MV-4-11 (cell line): Measurements from ENCODE around the gene WDR44.
"Not testable (repeated sequence)": the region's sequence is repeated elsewhere in the genome, so short reads cannot be mapped to it uniquely, and the experiment has no call there.

Experiments
- DNase-seq: peaks from one replicate; lab custom pipeline; 2025; lab: John Stamatoyannopoulos, UW

WDR44 gene

GRCh38 chrX:118356154-118356701 lies 10.3 kb downstream of the WDR44 start:
- no peak for DNase-seq

- DNase-seq = no peak
These were observed 14.7 kb downstream of the WDR44 start for GRCh38 chrX:118360429-118361125.

GRCh38 chrX:118364261-118364660 lies 18.4 kb downstream of the WDR44 start:
- no peak for DNase-seq

GRCh38 chrX:118367338-118367737 lies 21.4 kb downstream of the WDR44 start:
- no peak for DNase-seq

- DNase-seq = no peak
These were observed 22.5 kb downstream of the WDR44 start for GRCh38 chrX:118368398-118368797.

- no peak for DNase-seq
These were observed 25.2 kb downstream of the WDR44 start for GRCh38 chrX:118370921-118371624.

- no peak for DNase-seq
These were observed 27.6 kb downstream of the WDR44 start for GRCh38 chrX:118373538-118373937.

- no peak for DNase-seq
These were observed 37.2 kb downstream of the WDR44 start for GRCh38 chrX:118383120-118383519.

- DNase-seq = peak; percentile 26
These were observed 46.8 kb downstream of the WDR44 start for GRCh38 chrX:118392716-118393115.

- DNase-seq = no peak
These were observed 50.2 kb downstream of the WDR44 start for GRCh38 chrX:118396113-118396512.

GRCh38 chrX:118418811-118419251 lies 72.9 kb downstream of the WDR44 start:
- DNase-seq = no peak

GRCh38 chrX:118420462-118420861 lies 74.6 kb downstream of the WDR44 start:
- DNase-seq = no peak

- DNase-seq = no peak
These were observed 77.7 kb downstream of the WDR44 start for GRCh38 chrX:118423558-118423957.

- DNase-seq = no peak
These were observed 86.9 kb downstream of the WDR44 start for GRCh38 chrX:118432799-118433198.

- no peak for DNase-seq
These were observed 91.4 kb downstream of the WDR44 start for GRCh38 chrX:118437283-118437682.

GRCh38 chrX:118448273-118448783 lies 102.4 kb downstream of the WDR44 start:
- no peak for DNase-seq

GRCh38 chrX:118455013-118455412 lies 109.1 kb downstream of the WDR44 start:
- no peak for DNase-seq

GRCh38 chrX:118459494-118459893 lies 113.6 kb downstream of the WDR44 start:
- peak; percentile 2 for DNase-seq

GRCh38 chrX:118464501-118464900 lies 118.6 kb downstream of the WDR44 start:
- no peak for DNase-seq

GRCh38 chrX:118468122-118468521 lies 122.2 kb downstream of the WDR44 start:
- no peak for DNase-seq

- DNase-seq = not testable (repeated sequence)
These were observed 124.9 kb downstream of the WDR44 start for GRCh38 chrX:118470721-118471347.

- DNase-seq = no peak
These were observed 128.7 kb downstream of the WDR44 start for GRCh38 chrX:118474586-118474985.

- DNase-seq = no peak
These were observed 130.0 kb downstream of the WDR44 start for GRCh38 chrX:118475903-118476302.
